Neural progenitor cell (in vitro differentiated cells): ENCODE measurements around the gene CLDN7. TPM values are rescaled to one million over a fixed set of nuclear protein-coding genes. Genes with fewer than 3 reads are reported as not detected.

ENCODE experiments used
- DNase-seq: peaks from one replicate; pipeline ENCODE4 v3.0.0-alpha.2; 2016; ENCODE audit warnings: low spot score
- H2AFZ ChIP-seq: fragments of 200-600 bp; sonication (generic); replicated peaks from 2 replicates; pipeline ENCODE4 v1.6.1; 2016; ENCODE audit warnings: antibody characterized with exemption
- H3F3A ChIP-seq: fragments of 200-600 bp; sonication (generic); 2 replicates; pipeline ENCODE4 v1.6.1; 2016; ENCODE audit warnings: antibody characterized with exemption, low read depth
- H3K27ac ChIP-seq: fragments of 200-600 bp; sonication (generic); 2 replicates; pipeline ENCODE4 v1.5.1; 2016; ENCODE audit warnings: mild to moderate bottlenecking
- H3K27me3 ChIP-seq: fragments of 200-600 bp; sonication (generic); 2 replicates; pipeline ENCODE4 v1.6.1; 2016; ENCODE audit warnings: mild to moderate bottlenecking, moderate library complexity
- H3K36me3 ChIP-seq: fragments of 200-600 bp; sonication (generic); 2 replicates; pipeline ENCODE4 v1.5.1; 2016
- H3K4me1 ChIP-seq: fragments of 200-600 bp; sonication (generic); 2 replicates; pipeline ENCODE4 v1.6.1; 2016; ENCODE audit warnings: mixed run types
- H3K4me2 ChIP-seq: fragments of 200-600 bp; sonication (generic); 2 replicates; pipeline ENCODE4 v1.6.1; 2016
- H3K4me3 ChIP-seq: fragments of 200-600 bp; sonication (generic); 2 replicates; pipeline ENCODE4 v1.5.1; 2016
- H3K79me2 ChIP-seq: fragments of 200-600 bp; sonication (generic); 2 replicates; pipeline ENCODE4 v1.6.1; 2016; ENCODE audit warnings: low read depth
- H3K9ac ChIP-seq: fragments of 200-600 bp; sonication (generic); 2 replicates; pipeline ENCODE4 v1.6.1; 2016
- H3K9me3 ChIP-seq: fragments of 200-600 bp; sonication (generic); 2 replicates; pipeline ENCODE4 v1.5.1; 2016; ENCODE audit warnings: low read depth
- H4K20me1 ChIP-seq: fragments of 200-600 bp; sonication (generic); 2 replicates; pipeline ENCODE4 v1.6.1; 2016; ENCODE audit warnings: low read depth
- H3K27ac Mint-ChIP-seq: 3 replicates; pipeline ENCODE4 v1.8.0; 2021; ENCODE audit warnings: mixed read lengths
- H3K27me3 Mint-ChIP-seq: 2 replicates; pipeline ENCODE4 v1.8.0; 2022; ENCODE audit warnings: low read depth, mild to moderate bottlenecking, inconsistent platforms, moderate library complexity, mixed read lengths; ENCODE audit not compliant: insufficient read depth
- H3K36me3 Mint-ChIP-seq: 3 replicates; pipeline ENCODE4 v1.8.0; 2021; ENCODE audit warnings: mixed read lengths
- H3K4me1 Mint-ChIP-seq: 3 replicates; pipeline ENCODE4 v1.8.0; 2021; ENCODE audit warnings: mixed read lengths
- H3K4me3 Mint-ChIP-seq: 3 replicates; pipeline ENCODE4 v1.8.0; 2021; ENCODE audit warnings: mild to moderate bottlenecking, moderate library complexity, mixed read lengths
- H3K9me3 Mint-ChIP-seq: 3 replicates; pipeline ENCODE4 v1.8.0; 2020; ENCODE audit warnings: mixed read lengths
- EZH2 ChIP-seq: fragments of 200-600 bp; sonication (generic); IDR thresholded peaks from 2 replicates; pipeline ENCODE4 v1.6.1; 2017; ENCODE audit warnings: antibody characterized with exemption, mild to moderate bottlenecking, moderate library complexity
- EZH2phosphoT487 ChIP-seq: fragments of 200-600 bp; sonication (generic); IDR thresholded peaks from 2 replicates; pipeline ENCODE4 v1.6.1; 2017; ENCODE audit warnings: antibody characterized with exemption
- total RNA-seq: library from RNA; depleted of rRNA; stranded (reverse); fragments of >200 nt; gene quantifications from 2 replicates; pipeline ENCODE4 v1.2.3, GENCODE V29; 2015; ENCODE audit warnings: low replicate concordance
- TF ChIP-seq, protein P1 (sequence below): fragments of 200-600 bp; sonication (generic); IDR thresholded peaks from 2 replicates; pipeline ENCODE4 v1.5.1; 2017; ENCODE audit warnings: antibody characterized with exemption, mild to moderate bottlenecking

CLDN7 gene
- total RNA-seq, 1 donor from 2014 or later: 0.32 TPM

DNA sequence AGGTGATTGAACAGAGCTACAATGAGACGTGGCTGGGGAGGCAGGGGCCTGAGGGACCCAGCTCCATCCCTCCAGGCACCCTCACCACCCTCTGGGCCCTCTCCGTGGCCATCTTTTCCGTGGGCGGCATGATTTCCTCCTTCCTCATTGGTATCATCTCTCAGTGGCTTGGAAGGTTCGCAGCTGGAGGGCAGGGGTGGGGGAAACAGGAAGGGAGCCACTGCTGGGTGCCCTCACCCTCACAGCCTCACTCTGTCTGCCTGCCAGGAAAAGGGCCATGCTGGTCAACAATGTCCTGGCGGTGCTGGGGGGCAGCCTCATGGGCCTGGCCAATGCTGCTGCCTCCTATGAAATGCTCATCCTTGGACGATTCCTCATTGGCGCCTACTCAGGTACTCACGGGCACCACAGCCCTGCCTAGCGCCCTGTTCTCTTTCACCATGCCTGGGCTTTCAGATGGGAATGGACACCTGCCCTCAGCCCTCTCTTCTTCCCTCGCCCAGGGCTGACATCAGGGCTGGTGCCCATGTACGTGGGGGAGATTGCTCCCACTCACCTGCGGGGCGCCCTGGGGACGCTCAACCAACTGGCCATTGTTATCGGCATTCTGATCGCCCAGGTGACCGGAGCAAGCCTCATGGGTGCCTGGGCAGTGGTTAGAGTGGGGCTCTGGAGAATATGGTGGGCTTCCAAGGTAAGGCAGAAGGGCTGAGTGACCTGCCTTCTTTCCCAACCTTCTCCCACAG is 21.4 kb upstream of the CLDN7 start:
- H3K36me3 Mint-ChIP-seq: peaks cover 1% of the 10 kb centered on the region
- no peak overlapping the region for H3K27ac Mint-ChIP-seq
- TF ChIP-seq, protein P1, sequence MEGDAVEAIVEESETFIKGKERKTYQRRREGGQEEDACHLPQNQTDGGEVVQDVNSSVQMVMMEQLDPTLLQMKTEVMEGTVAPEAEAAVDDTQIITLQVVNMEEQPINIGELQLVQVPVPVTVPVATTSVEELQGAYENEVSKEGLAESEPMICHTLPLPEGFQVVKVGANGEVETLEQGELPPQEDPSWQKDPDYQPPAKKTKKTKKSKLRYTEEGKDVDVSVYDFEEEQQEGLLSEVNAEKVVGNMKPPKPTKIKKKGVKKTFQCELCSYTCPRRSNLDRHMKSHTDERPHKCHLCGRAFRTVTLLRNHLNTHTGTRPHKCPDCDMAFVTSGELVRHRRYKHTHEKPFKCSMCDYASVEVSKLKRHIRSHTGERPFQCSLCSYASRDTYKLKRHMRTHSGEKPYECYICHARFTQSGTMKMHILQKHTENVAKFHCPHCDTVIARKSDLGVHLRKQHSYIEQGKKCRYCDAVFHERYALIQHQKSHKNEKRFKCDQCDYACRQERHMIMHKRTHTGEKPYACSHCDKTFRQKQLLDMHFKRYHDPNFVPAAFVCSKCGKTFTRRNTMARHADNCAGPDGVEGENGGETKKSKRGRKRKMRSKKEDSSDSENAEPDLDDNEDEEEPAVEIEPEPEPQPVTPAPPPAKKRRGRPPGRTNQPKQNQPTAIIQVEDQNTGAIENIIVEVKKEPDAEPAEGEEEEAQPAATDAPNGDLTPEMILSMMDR: no peak
- TF ChIP-seq EZH2 (no peak), EZH2phosphoT487 (no peak)
- H3K79me2 ChIP-seq: no peaks in the 10 kb centered on the region
- H4K20me1 ChIP-seq: peaks cover 16% of the 10 kb centered on the region
- H3K27me3 Mint-ChIP-seq: peaks cover 18% of the 10 kb centered on the region
- peaks cover 45% of the 10 kb centered on the region for H3K27me3 ChIP-seq
- no peak for DNase-seq
- peaks cover 4% of the 10 kb centered on the region for H3K4me1 ChIP-seq
- H3K4me2 ChIP-seq: no peak overlapping the region
- H2AFZ ChIP-seq: no peak overlapping the region
- no peak overlapping the region for H3K27ac ChIP-seq
- peaks cover 16% of the 10 kb centered on the region for H3F3A ChIP-seq
- H3K4me3 ChIP-seq: no peak overlapping the region
- H3K9me3 Mint-ChIP-seq: peaks cover 1% of the 10 kb centered on the region
- H3K4me1 Mint-ChIP-seq: peaks cover 18% of the 10 kb centered on the region
- H3K36me3 ChIP-seq: no peaks in the 10 kb centered on the region
- H3K9me3 ChIP-seq: no peaks in the 10 kb centered on the region
- H3K4me3 Mint-ChIP-seq: peak overlapping the region; percentile 88
- no peak overlapping the region for H3K9ac ChIP-seq

DNA sequence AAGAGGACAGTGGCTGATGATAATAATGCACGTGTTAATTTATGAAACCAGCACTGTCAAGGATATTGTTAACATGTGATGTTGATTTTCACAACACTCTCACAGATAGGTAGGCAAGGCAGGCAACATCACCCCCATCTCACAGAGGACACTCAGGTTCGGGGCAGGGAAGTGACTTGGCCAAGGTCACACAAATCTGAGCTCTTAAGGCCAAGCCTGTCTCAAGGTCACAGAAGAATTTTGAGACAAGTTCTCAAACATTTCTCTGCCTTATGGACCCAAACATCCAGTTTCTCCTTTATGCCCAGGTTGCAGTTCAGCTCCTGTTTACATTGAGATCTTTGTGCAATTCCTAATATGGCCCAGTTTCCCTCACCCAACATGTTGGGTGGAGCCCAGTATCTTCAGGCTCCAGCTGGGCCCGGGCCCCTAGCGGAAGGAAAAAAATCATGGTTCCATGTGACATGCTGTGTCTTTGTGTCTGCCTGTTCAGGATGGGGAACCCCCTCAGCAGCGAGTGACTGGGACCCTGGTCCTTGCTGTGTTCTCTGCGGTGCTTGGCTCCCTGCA is 20.6 kb upstream of the CLDN7 start:
- H2AFZ ChIP-seq: no peak overlapping the region
- H3K27me3 ChIP-seq: peaks cover 47% of the 10 kb centered on the region
- Mint-ChIP-seq H3K36me3 (peaks cover 1% of the 10 kb centered on the region), H3K9me3 (peaks cover 1% of the 10 kb centered on the region), H3K27me3 (peaks cover 18% of the 10 kb centered on the region), H3K4me3 (peak overlapping the region; percentile 88), H3K27ac (no peak overlapping the region), H3K4me1 (peaks cover 18% of the 10 kb centered on the region)
- H3K9me3 ChIP-seq: no peaks in the 10 kb centered on the region
- peaks cover 4% of the 10 kb centered on the region for H3K4me1 ChIP-seq
- no peaks in the 10 kb centered on the region for H3K79me2 ChIP-seq
- peaks cover 16% of the 10 kb centered on the region for H3F3A ChIP-seq
- TF ChIP-seq EZH2phosphoT487 (no peak), EZH2 (no peak)
- TF ChIP-seq, protein P1: no peak
- peak overlapping the region; percentile 76 for H3K4me2 ChIP-seq
- no peak overlapping the region for H3K27ac ChIP-seq
- peaks cover 16% of the 10 kb centered on the region for H4K20me1 ChIP-seq
- no peaks in the 10 kb centered on the region for H3K36me3 ChIP-seq
- H3K9ac ChIP-seq: no peak overlapping the region
- DNase-seq: no peak
- peak overlapping the region; percentile 56 for H3K4me3 ChIP-seq

DNA sequence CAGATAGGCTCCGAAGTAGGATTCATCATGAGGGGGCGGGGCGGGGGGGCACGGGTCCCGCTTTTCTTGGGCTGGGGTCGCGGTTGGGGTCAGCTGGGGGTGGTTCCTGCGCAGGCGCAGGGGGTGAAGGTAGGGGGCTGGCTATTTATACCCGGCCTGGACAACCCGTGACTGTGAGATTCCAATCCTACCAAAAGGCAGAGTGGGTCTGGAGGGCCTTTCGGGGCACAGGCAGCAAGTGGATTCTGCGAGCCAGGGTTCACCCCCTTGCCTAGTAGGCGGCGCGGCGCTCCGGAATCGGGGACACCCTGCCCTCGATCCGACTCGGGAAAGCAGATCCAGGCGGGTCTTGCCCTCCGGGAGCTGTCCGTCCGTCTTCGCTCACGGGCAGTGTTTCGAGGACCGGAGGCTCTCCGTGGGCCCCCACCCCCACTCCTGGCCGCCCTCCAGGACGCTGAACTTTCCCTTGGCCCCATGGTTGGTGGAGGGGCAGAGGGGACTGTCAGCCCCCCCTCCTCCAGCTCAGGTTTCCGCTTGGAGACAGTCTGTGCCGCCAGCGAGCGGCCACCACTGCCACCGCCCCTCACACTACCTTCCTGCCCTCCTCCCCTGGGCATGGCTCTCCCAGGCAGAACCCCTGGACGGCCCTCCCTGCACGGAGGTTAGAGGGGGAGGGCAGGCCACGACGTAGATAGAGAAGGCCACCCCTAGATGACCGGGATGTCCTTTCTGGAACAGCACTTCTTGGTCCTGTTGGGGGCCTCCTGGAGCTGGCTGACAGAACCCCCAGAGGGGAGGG is 19.9 kb upstream of the CLDN7 start:
- no peak overlapping the region for H3K9ac ChIP-seq
- Mint-ChIP-seq H3K27ac (no peak overlapping the region), H3K36me3 (peaks cover 1% of the 10 kb centered on the region), H3K4me1 (peaks cover 18% of the 10 kb centered on the region), H3K4me3 (peak overlapping the region; percentile 88), H3K9me3 (peaks cover 1% of the 10 kb centered on the region), H3K27me3 (peaks cover 18% of the 10 kb centered on the region)
- peaks cover 47% of the 10 kb centered on the region for H3K27me3 ChIP-seq
- H4K20me1 ChIP-seq: peaks cover 16% of the 10 kb centered on the region
- peak overlapping the region; percentile 71 for H2AFZ ChIP-seq
- H3K9me3 ChIP-seq: no peaks in the 10 kb centered on the region
- H3K79me2 ChIP-seq: no peaks in the 10 kb centered on the region
- H3K4me3 ChIP-seq: peak overlapping the region; percentile 56
- peaks cover 4% of the 10 kb centered on the region for H3K4me1 ChIP-seq
- no peaks in the 10 kb centered on the region for H3K36me3 ChIP-seq
- H3K27ac ChIP-seq: no peak overlapping the region
- H3F3A ChIP-seq: peaks cover 16% of the 10 kb centered on the region
- H3K4me2 ChIP-seq: peak overlapping the region; percentile 76
- DNase-seq: no peak
- TF ChIP-seq, protein P1: no peak
- peak; percentile 19 for TF ChIP-seq EZH2phosphoT487
